ENCODE data around the gene ATP5PD. TPM values are rescaled to one million over a fixed set of nuclear protein-coding genes. Genes with fewer than 3 reads are reported as not detected.
A peak's percentile ranks its signal among the peaks of the same experiment; 100 is the strongest.
"Not testable (repeated sequence)": the region's sequence is repeated elsewhere in the genome, so short reads cannot be mapped to it uniquely, and the experiment has no call there.

The ATP5PD gene
- total RNA-seq, 8 experiments from 2014 or later: 282 to 662 (median 376) TPM

DNA sequence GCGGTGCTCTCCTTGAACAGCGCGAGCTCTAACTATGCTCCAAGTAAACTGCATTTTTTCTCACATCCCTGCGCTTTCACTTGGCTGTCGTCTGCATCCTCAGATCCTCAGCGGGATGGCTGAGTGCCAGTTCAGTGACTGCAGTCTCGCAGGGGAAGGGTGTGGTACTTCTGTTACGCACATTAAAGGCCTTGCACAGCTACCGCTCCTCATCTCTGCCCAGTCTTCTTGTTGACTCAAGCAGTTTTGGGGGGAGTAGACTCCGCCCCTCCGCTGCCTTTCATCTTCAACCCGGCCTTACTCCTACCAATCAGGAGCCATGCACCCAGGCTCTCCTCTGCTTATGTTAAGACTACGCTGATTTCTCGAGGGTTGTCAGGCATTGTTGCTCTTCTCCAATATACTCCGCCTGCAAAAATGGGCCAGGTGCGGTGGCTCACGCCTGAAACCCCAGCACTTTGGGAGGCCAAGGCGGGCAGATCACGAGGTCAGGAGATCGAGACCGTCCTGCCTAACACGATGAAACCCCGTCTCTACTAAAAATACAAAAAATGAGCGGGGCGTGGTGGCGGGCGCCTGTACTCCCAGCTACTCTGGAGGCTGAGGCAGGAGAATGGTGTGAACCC lies 10.0 kb downstream of the ATP5PD start:
- H3K4me1 ChIP-seq (replicated peaks in 1 of 2): peaks cover 3 to 9% of the 10 kb centered on the region in 2 donors
- peak in 3 of 8 experiments; percentile 2 to 11 (median 10) for ATAC-seq (replicated peaks in 6 of 8)
- no peak overlapping the region for H3K27ac ChIP-seq
- in situ Hi-C loops (cut with MboI; ENCODE audit: low pct_unique_long_range_greater_than_20kb in 2 of 9, low sequenced_read_pairs in 9 of 9, unreplicated experiment in 9 of 9): no loop called here
- 60 to 100% (median 79%) methylated on average over 1 to 11 of the region's 27 CpGs for WGBS, 10 experiments
- no peak overlapping the region for H3K4me3 ChIP-seq

GRCh38 chr17:75034236-75034908 lies 12.4 kb downstream of the ATP5PD start:
- peak overlapping the region; percentile 89 to 90 for H3K27ac ChIP-seq
- 0 to 20% (median 2%) methylated on average over 1 to 6 of the region's 43 CpGs; no CpG with 5 or more reads in 6 of the 10 experiments for WGBS, 10 experiments
- peaks cover 3 to 9% of the 10 kb centered on the region in 2 donors for H3K4me1 ChIP-seq (replicated peaks in 1 of 2)
- peak; percentile 46 to 71 (median 62) for ATAC-seq (replicated peaks in 6 of 8)
- peak overlapping the region; percentile 63 to 80 (median 68) for H3K4me3 ChIP-seq
- in situ Hi-C loops (cut with MboI; ENCODE audit: low pct_unique_long_range_greater_than_20kb in 2 of 9, low sequenced_read_pairs in 9 of 9, unreplicated experiment in 9 of 9): no loop called here

DNA sequence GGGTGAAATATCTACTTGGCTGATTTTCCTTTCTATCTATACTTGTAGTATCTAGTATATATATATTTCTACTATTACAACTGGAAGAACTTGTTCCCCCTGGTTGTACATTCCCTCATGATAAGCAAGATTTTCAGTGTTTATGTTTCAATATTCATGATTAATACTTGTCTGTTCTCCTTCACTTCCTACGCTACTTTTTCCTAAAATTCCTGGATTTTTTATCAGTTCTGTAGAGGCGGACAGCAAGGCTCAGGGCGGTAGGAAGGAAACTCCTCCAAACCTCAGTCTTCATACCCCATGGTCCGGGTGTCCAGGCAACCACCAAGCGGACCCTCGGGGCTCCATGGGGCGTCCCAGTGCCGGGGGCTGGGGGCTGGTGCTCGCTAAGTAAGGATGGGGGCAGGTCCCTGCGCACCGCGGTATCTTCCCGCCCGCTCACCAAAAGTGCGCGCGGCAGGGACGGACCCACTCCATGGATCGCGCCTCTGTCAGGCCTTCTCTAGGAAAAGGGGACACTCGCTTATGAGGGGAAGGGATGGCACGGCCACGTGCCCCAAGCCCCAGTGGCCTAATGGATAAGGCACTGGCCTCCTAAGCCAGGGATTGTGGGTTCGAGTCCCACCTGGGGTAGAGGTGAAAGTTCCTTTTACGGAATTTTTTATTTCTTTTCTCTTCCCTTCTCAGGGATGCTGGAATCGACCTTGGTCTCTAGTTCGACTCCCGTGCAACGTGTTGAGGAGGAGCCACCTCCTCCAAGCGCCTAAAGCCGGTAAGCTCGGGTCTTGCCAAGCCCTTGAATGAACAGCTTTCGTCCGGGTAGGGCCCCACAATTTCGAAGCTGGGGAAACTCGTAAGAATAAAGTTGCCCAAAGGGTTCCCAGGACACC lies 13.2 kb downstream of the ATP5PD start:
- H3K27ac ChIP-seq: peak overlapping the region; percentile 89 to 90
- peaks cover 3 to 9% of the 10 kb centered on the region in 2 donors for H3K4me1 ChIP-seq (replicated peaks in 1 of 2)
- H3K4me3 ChIP-seq: peak overlapping the region; percentile 63 to 80 (median 68)
- ATAC-seq (replicated peaks in 6 of 8): peak; percentile 37 to 72 (median 69)
- WGBS, 10 experiments: 0 to 10% (median 0%) methylated on average over 1 to 8 of the region's 36 CpGs; no CpG with 5 or more reads in 2 of the 10 experiments
- in situ Hi-C loops (cut with MboI; ENCODE audit: low pct_unique_long_range_greater_than_20kb in 2 of 9, low sequenced_read_pairs in 9 of 9, unreplicated experiment in 9 of 9): no loop called here

DNA sequence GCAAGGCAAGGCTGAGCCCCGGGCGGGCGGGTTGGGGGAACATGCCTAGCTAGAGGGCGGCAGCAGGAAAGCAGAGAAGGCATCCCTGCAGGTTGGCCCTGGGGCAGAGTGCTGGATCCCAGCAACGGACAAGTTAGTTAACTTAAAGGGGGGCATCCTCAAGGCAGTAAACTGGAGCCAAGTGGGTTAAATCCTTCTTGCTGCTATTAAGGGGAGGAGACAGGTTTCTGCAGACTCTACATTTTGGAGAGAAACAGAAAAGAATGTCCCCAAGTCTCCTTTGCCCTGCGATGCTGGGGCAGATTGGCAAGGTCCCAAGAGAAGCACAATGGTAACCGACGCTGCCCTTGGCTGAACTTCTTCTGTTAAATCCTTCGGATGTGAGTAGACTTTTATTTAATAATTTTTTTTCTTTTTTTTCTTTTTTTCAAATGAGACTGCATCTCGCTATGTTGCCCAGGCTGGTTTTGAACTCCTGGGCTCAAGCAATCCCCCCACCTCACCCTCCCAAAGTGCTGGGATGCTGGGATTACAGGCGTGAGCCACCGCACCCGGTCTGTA lies 14.0 kb downstream of the ATP5PD start:
- ATAC-seq (replicated peaks in 6 of 8): no peak
- no peak overlapping the region for H3K27ac ChIP-seq
- peak overlapping the region; percentile 63 to 80 (median 68) for H3K4me3 ChIP-seq
- in situ Hi-C loops (cut with MboI; ENCODE audit: low pct_unique_long_range_greater_than_20kb in 2 of 9, low sequenced_read_pairs in 9 of 9, unreplicated experiment in 9 of 9): no loop called here
- 0 to 88% (median 14%) methylated on average over 1 to 8 of the region's 13 CpGs; no CpG with 5 or more reads in 1 of the 10 experiments for WGBS, 10 experiments
- H3K4me1 ChIP-seq (replicated peaks in 1 of 2): peaks cover 3 to 9% of the 10 kb centered on the region in 2 donors

GRCh38 chr17:75031972-75032719 lies 14.6 kb downstream of the ATP5PD start:
- 0 to 100% (median 40%) methylated on average over 1 to 6 of the region's 10 CpGs for WGBS, 10 experiments
- in situ Hi-C loops (cut with MboI; ENCODE audit: low pct_unique_long_range_greater_than_20kb in 2 of 9, low sequenced_read_pairs in 9 of 9, unreplicated experiment in 9 of 9): no loop called here

GRCh38 chr17:75030161-75030560 lies 16.6 kb downstream of the ATP5PD start:
- Histone ChIP-seq H3K4me3 (no peak overlapping the region), H3K4me1 (replicated peaks in 1 of 2) (peaks cover 3% of the 10 kb centered on the region in 2 donors), H3K27ac (no peak overlapping the region)
- 58 to 100% (median 88%) methylated on average over 2 to 5 of the region's 8 CpGs for WGBS, 10 experiments
- in situ Hi-C loops (cut with MboI; ENCODE audit: low pct_unique_long_range_greater_than_20kb in 2 of 9, low sequenced_read_pairs in 9 of 9, unreplicated experiment in 9 of 9): no loop called here
- no peak for ATAC-seq (replicated peaks in 6 of 8)

More at GRCh38 chr17:75031972-75032719, 14.6 kb downstream of the ATP5PD start:
- peaks cover 3 to 9% of the 10 kb centered on the region in 2 donors for H3K4me1 ChIP-seq (replicated peaks in 1 of 2)
- H3K4me3 ChIP-seq: peak overlapping the region; percentile 63 to 80 (median 68)
- ATAC-seq (replicated peaks in 6 of 8): peak in 7 of 8 experiments; percentile 2 to 48 (median 21)
- H3K27ac ChIP-seq: peak overlapping the region; percentile 42 to 51

DNA sequence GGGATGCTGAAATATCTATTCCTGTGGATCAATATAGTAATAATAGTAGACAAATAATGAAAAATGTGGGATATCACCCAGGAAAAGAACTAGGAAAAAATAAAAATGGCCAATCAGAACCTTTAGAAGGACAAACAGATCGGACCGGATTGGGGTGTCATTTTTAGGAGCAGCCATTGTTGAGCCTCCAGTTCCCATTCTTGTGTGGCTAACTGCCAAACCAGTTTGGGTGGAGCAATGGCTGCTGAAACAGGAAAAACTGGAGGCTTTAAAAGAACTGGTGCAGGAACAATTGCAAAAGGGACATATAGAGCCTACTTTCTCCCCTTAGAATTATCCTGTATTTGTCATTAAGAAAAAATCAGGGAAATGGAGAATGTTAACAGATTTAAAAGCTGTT lies 20.1 kb downstream of the ATP5PD start:
- H3K4me1 ChIP-seq (replicated peaks in 1 of 2); in situ Hi-C loops (cut with MboI; ENCODE audit: low pct_unique_long_range_greater_than_20kb in 2 of 9, low sequenced_read_pairs in 9 of 9, unreplicated experiment in 9 of 9); H3K4me3 ChIP-seq; H3K27ac ChIP-seq; ATAC-seq (replicated peaks in 6 of 8): not testable (repeated sequence)
- WGBS, 10 experiments: 69 to 100% (median 73%) methylated on average over 2 of the region's 2 CpGs; no CpG with 5 or more reads in 5 of the 10 experiments

DNA sequence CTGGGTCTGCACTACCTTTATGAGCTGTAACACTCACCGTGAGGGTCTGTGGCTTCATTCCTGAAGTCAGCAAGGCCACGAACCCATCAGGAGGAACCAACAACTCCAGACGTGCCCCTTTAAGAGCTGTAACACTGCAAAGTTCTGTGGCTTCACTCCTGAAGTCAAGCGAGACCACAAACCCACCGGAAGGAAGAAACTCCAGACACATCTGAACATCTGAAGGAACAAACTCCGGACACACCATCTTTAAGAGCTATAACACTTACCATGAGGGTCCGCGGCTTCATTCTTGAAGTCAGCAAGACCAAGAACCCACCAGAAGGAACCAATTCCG lies 21.4 kb downstream of the ATP5PD start:
- H3K4me1 ChIP-seq (replicated peaks in 1 of 2); H3K4me3 ChIP-seq; ATAC-seq (replicated peaks in 6 of 8); in situ Hi-C loops (cut with MboI; ENCODE audit: low pct_unique_long_range_greater_than_20kb in 2 of 9, low sequenced_read_pairs in 9 of 9, unreplicated experiment in 9 of 9); H3K27ac ChIP-seq: not testable (repeated sequence)
- 80 to 100% (median 93%) methylated on average over 1 to 4 of the region's 9 CpGs; no CpG with 5 or more reads in 3 of the 10 experiments for WGBS, 10 experiments

DNA sequence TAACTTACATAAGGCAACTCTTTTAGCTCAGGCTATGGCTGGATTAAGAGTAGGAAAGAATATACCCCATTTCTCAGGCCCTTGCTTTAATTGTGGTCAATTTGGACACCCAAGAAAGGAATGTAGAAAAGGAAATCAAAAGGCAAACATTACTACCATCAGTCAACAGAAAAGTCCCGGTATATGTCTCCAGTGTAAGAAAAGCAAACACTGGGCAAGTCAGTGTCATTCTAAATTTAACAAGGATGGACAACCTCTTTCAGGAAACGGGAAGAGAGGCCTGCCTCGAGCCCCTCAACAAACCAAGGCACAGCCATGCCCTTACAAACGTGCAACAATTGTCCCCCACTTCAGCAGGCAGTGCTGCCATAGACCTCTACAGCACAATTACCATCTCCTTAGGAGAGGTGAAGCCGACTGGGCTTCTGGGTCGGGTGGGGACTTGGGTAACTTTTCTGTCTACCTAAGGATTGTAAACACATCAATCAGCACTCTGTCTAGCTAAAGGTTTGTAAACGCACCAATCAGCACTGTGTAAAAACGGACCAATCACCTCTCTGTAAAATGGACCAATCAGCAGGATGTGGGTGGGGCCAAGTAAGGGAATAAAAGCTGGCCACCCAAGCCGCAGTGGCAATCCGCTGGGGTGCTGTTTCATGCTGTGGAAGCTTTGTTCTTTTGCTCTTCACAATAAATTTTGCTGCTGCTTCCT lies 21.9 kb downstream of the ATP5PD start:
- ATAC-seq (replicated peaks in 6 of 8): no peak
- Histone ChIP-seq H3K27ac (no peak overlapping the region), H3K4me3 (no peak overlapping the region), H3K4me1 (replicated peaks in 1 of 2) (no peaks in the 10 kb centered on the region)
- in situ Hi-C loops (cut with MboI; ENCODE audit: low pct_unique_long_range_greater_than_20kb in 2 of 9, low sequenced_read_pairs in 9 of 9, unreplicated experiment in 9 of 9): no loop called here
- 80 to 100% (median 89%) methylated on average over 1 to 8 of the region's 10 CpGs; no CpG with 5 or more reads in 4 of the 10 experiments for WGBS, 10 experiments

DNA sequence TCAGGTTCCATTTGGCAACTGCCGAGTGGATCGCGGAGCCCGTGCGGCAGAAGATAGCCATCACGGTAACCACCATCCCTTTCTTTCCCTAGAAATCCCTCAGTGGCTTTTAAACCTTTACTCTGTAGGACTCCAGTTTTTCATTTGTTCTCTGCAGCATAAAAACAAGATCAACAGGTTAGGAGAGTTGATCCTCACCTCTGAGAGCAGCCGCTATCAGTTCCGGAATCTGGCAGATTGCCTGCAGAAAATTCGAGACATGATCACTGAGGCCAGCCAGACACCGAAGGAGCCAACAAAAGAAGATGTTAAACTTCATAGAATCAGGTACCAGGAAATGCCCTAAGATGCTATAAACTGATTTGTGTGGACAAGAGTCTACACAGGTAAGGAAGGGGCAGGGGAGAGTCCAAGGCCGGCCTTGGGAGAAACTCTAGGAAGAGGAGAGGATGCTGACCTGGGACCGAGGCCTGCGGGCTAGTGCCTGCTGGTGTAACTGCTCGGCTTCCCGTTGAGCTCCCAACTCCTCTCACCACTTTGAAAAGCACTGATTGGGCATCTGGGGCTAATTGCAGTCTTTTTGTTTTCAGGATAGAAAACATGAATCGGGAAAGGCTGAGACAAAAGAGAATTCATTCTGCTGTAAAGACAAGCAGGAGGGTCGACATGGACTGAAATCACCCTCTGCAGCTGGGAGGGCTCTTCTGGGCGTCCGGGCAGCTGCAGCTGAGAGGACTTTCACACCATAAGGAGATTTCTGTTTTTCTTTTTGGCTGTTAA lies 26.2 kb downstream of the ATP5PD start:
- Histone ChIP-seq H3K4me3 (no peak overlapping the region), H3K4me1 (replicated peaks in 1 of 2) (no peaks in the 10 kb centered on the region), H3K27ac (no peak overlapping the region)
- no peak for ATAC-seq (replicated peaks in 6 of 8)
- WGBS, 10 experiments: 78 to 100% (median 91%) methylated on average over 4 to 18 of the region's 19 CpGs
- in situ Hi-C loops (cut with MboI; ENCODE audit: low pct_unique_long_range_greater_than_20kb in 2 of 9, low sequenced_read_pairs in 9 of 9, unreplicated experiment in 9 of 9): no loop called here

GRCh38 chr17:75019710-75020109 lies 27.1 kb downstream of the ATP5PD start:
- ATAC-seq (replicated peaks in 6 of 8): no peak
- in situ Hi-C loops (cut with MboI; ENCODE audit: low pct_unique_long_range_greater_than_20kb in 2 of 9, low sequenced_read_pairs in 9 of 9, unreplicated experiment in 9 of 9): no loop called here
- Histone ChIP-seq H3K4me1 (replicated peaks in 1 of 2) (no peaks in the 10 kb centered on the region), H3K4me3 (no peak overlapping the region), H3K27ac (no peak overlapping the region)
- WGBS, 10 experiments: 75 to 100% (median 100%) methylated on average over 1 to 3 of the region's 3 CpGs; no CpG with 5 or more reads in 3 of the 10 experiments
